GM18508 (cell line): ENCODE results near the gene USP21.

Source experiments
- ATAC-seq: cut with Tn5 transposase; IDR thresholded peaks from one replicate; pipeline ENCODE4 v1.9.1; 2021; ENCODE audit warnings: moderate number of reproducible peaks; ENCODE audit not compliant: insufficient read depth, unreplicated experiment

The USP21 gene

GRCh38 chr1:161207173-161207572, 47.9 kb downstream of the USP21 start:
- no peak for ATAC-seq

GRCh38 chr1:161209790-161210409, 50.6 kb downstream of the USP21 start:
- no peak for ATAC-seq

GRCh38 chr1:161214369-161214768, 55.1 kb downstream of the USP21 start:
- ATAC-seq, result no peak

GRCh38 chr1:161215076-161215475, 55.8 kb downstream of the USP21 start, which contains the start of gene FCER1G:
TSS of gene FCER1G (plus strand) at chr1:161215295. CDS start at chr1:161215322, 27 bp downstream.
- no peak for ATAC-seq
